Endodermal cell (in vitro differentiated cells): ENCODE results near the gene ZWILCH. TPM values are rescaled to one million over a fixed set of nuclear protein-coding genes. Genes with fewer than 3 reads are reported as not detected.

Experiments used
- DNase-seq: peaks from one replicate; pipeline ENCODE4 v3.0.0-alpha.2; 2017
- H3K27ac ChIP-seq: 2 replicates; pipeline ENCODE4 v1.5.1; 2013; ENCODE audit warnings: mild to moderate bottlenecking, low read depth, low read length, moderate library complexity
- H3K27me3 ChIP-seq: 2 replicates; pipeline ENCODE4 v1.6.1; 2013; ENCODE audit warnings: mild to moderate bottlenecking, low read length, moderate library complexity; ENCODE audit not compliant: insufficient read depth, control insufficient read depth, poor library complexity, severe bottlenecking
- H3K36me3 ChIP-seq: 2 replicates; pipeline ENCODE4 v1.7.0; 2013; ENCODE audit warnings: mild to moderate bottlenecking, low read length, moderate library complexity; ENCODE audit not compliant: control insufficient read depth, insufficient read depth
- H3K4me1 ChIP-seq: one replicate; pipeline ENCODE4 v1.7.0; 2013; ENCODE audit warnings: low read length; ENCODE audit not compliant: control insufficient read depth, insufficient read depth
- H3K4me3 ChIP-seq: 2 replicates; pipeline ENCODE4 v1.5.1; 2013; ENCODE audit warnings: mild to moderate bottlenecking, low read length, moderate library complexity
- H3K9ac ChIP-seq: 2 replicates; pipeline ENCODE4 v1.6.1; 2013; ENCODE audit warnings: mild to moderate bottlenecking, low read length, moderate library complexity; ENCODE audit not compliant: poor library complexity, severe bottlenecking; ENCODE audit errors: extremely low read depth
- H3K9me3 ChIP-seq: 2 replicates; pipeline ENCODE4 v1.6.1; 2013; ENCODE audit warnings: mild to moderate bottlenecking, low read length, moderate library complexity; ENCODE audit not compliant: control insufficient read depth
- H3K27ac Mint-ChIP-seq: 2 replicates; pipeline ENCODE4 v1.8.0; 2020; ENCODE audit warnings: mixed read lengths
- H3K27me3 Mint-ChIP-seq: 2 replicates; pipeline ENCODE4 v1.8.0; 2021; ENCODE audit warnings: mild to moderate bottlenecking, mixed read lengths; ENCODE audit not compliant: insufficient read depth
- H3K36me3 Mint-ChIP-seq: 2 replicates; pipeline ENCODE4 v1.8.0; 2020; ENCODE audit warnings: low read depth, mixed read lengths
- H3K4me1 Mint-ChIP-seq: 2 replicates; pipeline ENCODE4 v1.8.0; 2020; ENCODE audit warnings: mixed read lengths
- H3K4me3 Mint-ChIP-seq: 2 replicates; pipeline ENCODE4 v1.8.0; 2020; ENCODE audit warnings: mild to moderate bottlenecking, moderate library complexity, mixed read lengths
- H3K9me3 Mint-ChIP-seq: 2 replicates; pipeline ENCODE4 v1.8.0; 2020; ENCODE audit warnings: mild to moderate bottlenecking, mixed read lengths
- CTCF ChIP-seq: fragments of 200-600 bp; sonication (generic); conservative IDR thresholded peaks from 2 replicates; pipeline ENCODE4 v1.5.0; 2021; ENCODE audit warnings: antibody characterized with exemption, mild to moderate bottlenecking
- WGBS, 2 experiments: methylation state at CpG; one replicate each; pipeline versions ENCODE4 v1.1.5 to v1.1.7; 2013; ENCODE audit warnings: missing lambda C conversion rate in 2 of 2, mixed read lengths in 1 of 2; ENCODE audit not compliant: insufficient coverage in 1 of 2, insufficient read length in 1 of 2; 5-methylcytosine and 5-hydroxymethylcytosine counted together
- total RNA-seq, 2 donors: library from RNA; stranded (reverse); fragmentation: NEBNext Ultra II Directional in 1 of 2; extraction: Animal tissue kit (Norgen Biotek cat#: 25700) in 1 of 2; gene quantifications; 2 replicates in 1 of 2; 3 replicates in 1 of 2; pipeline ENCODE4 v1.2.1, GENCODE V29; 2021

ZWILCH gene
- total RNA-seq, 2 donors from 2014 or later, result 37.3 to 44.2 TPM

GRCh38 chr15:66545255-66545654 lies 40.1 kb downstream of the ZWILCH start:
- no peaks in the 10 kb centered on the region for H3K9me3 Mint-ChIP-seq

DNA sequence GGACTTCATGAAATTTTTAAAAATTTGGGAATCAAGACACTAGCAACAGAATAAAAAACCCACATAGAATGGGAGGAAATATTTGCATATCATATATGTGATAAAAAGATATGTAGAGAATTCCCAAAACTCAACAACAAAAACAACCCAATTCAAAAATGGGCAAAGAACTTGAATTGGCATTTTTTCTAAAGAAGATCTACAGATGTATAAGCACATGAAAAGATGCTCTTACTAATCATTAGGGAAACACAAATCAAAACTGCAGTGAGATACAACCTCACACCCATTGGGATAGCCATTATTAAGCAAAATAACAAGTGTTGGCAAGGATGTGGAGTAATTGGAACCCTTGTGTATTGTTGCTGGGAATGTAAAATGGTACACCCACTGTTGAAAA lies 50.6 kb downstream of the ZWILCH start:
- no peak for DNase-seq
- Mint-ChIP-seq H3K36me3 (peaks cover 17% of the 10 kb centered on the region), H3K9me3 (peaks cover 4% of the 10 kb centered on the region), H3K27me3 (no peaks in the 10 kb centered on the region), H3K4me3 (no peak overlapping the region), H3K27ac (no peak overlapping the region), H3K4me1 (no peaks in the 10 kb centered on the region)
- Histone ChIP-seq H3K36me3 (peaks cover 4% of the 10 kb centered on the region), H3K27me3 (no peaks in the 10 kb centered on the region), H3K4me1 (no peaks in the 10 kb centered on the region), H3K9ac (no peak overlapping the region), H3K4me3 (no peak overlapping the region), H3K9me3 (peaks cover 6% of the 10 kb centered on the region), H3K27ac (no peak overlapping the region)
- TF ChIP-seq CTCF, result no peak

More at GRCh38 chr15:66545255-66545654, 40.1 kb downstream of the ZWILCH start:
- DNase-seq, result no peak
- Mint-ChIP-seq H3K4me1 (no peaks in the 10 kb centered on the region), H3K4me3 (no peak overlapping the region), H3K27me3 (no peaks in the 10 kb centered on the region), H3K36me3 (peaks cover 44% of the 10 kb centered on the region), H3K27ac (no peak overlapping the region)
- Histone ChIP-seq H3K27me3 (no peaks in the 10 kb centered on the region), H3K36me3 (peaks cover 51% of the 10 kb centered on the region), H3K4me1 (no peaks in the 10 kb centered on the region), H3K9ac (no peak overlapping the region), H3K27ac (no peak overlapping the region), H3K9me3 (no peaks in the 10 kb centered on the region), H3K4me3 (no peak overlapping the region)
- no peak for TF ChIP-seq CTCF
- 60 to 86% methylated on average over 1 of the region's 1 CpG for WGBS, 2 experiments

- Mint-ChIP-seq H3K27ac (no peak overlapping the region), H3K36me3 (peaks cover 5% of the 10 kb centered on the region), H3K27me3 (no peaks in the 10 kb centered on the region), H3K9me3 (peaks cover 4% of the 10 kb centered on the region), H3K4me1 (no peaks in the 10 kb centered on the region), H3K4me3 (no peak overlapping the region)
- Histone ChIP-seq H3K9me3 (peaks cover 6% of the 10 kb centered on the region), H3K36me3 (no peaks in the 10 kb centered on the region), H3K27ac (no peak overlapping the region), H3K9ac (no peak overlapping the region), H3K27me3 (no peaks in the 10 kb centered on the region), H3K4me1 (no peaks in the 10 kb centered on the region), H3K4me3 (no peak overlapping the region)
- TF ChIP-seq CTCF, result no peak
- 83 to 100% methylated on average over 4 to 6 of the region's 6 CpGs for WGBS, 2 experiments
- DNase-seq, result no peak
These were observed 53.1 kb downstream of the ZWILCH start for GRCh38 chr15:66558271-66558670.
